ENCODE data around the gene UBE2QL1.

UBE2QL1 gene

DNA sequence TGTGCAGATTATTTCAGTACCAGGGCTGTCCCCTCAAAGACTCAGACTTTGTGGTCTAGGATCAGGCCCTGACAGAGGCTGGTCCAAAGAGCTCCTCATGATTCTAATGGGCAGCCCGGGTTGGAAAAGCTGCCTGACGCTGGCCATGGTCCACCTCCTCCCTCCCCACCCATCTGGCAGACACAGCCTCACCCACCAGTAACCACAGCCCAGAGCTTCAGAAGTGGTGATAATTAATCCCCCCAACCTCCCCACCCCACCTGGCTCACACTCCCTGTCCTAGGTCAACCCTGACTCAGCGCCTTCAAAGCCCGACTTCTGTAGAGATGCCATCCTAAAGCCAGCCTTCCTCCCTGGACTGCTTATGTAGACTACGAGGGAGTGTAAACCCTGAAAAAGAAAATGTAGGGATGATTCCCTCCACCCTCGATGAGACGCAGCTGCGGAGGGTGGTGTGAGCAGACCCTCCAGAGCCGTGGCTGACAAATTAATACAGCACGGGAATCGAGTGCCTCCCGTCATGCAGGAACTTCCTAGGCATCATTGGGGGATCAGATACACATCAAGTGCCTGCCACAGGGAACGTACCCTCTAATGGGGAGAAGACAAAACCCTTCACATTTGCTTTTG, 7.0 kb downstream of the UBE2QL1 start:
- no peak for DNase-seq (ENCODE audit: insufficient read length, low spot score)
- FAIRE-seq = no peak
- no peak for TF ChIP-seq POLR2A (IDR thresholded peaks at IDR 0.05; ENCODE audit: low read depth, low read length)

- FAIRE-seq = no peak
- no peak for TF ChIP-seq POLR2A (IDR thresholded peaks at IDR 0.05; ENCODE audit: low read depth, low read length)
- no peak for DNase-seq (ENCODE audit: insufficient read length, low spot score)
These were observed 8.2 kb downstream of the UBE2QL1 start for GRCh38 chr5:6456766-6457370.

- no peak for FAIRE-seq
- TF ChIP-seq POLR2A (IDR thresholded peaks at IDR 0.05; ENCODE audit: low read depth, low read length) = no peak
- DNase-seq (ENCODE audit: insufficient read length, low spot score) = no peak
These were observed 8.9 kb downstream of the UBE2QL1 start for GRCh38 chr5:6457592-6457991.

DNA sequence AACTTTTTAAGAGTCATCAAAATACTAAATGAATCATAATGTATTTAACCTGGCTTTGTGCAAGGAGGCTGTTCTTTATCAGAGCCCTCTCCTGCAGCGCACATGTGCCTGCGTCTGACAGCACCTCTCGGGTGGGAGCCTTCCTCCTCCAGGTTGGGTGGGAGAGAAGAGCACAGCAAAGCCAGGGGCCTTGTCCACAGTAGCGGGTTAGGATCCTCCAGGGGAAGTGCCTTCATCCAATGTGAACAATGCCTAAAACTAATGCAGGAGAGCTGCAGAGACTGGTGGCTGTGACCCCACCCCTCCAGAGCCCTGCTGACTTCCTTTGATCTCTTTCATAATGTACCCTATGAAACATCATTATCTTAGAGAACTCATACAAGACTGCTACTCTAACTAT, 10.2 kb downstream of the UBE2QL1 start:
- TF ChIP-seq POLR2A (IDR thresholded peaks at IDR 0.05; ENCODE audit: low read depth, low read length) = no peak

GRCh38 chr5:6459896-6460295, 11.2 kb downstream of the UBE2QL1 start:
- DNase-seq (ENCODE audit: insufficient read length, low spot score) (no peak), FAIRE-seq (no peak)
- no peak for TF ChIP-seq POLR2A (IDR thresholded peaks at IDR 0.05; ENCODE audit: low read depth, low read length)

More for the DNA sequence above, 10.2 kb downstream of the UBE2QL1 start:
- DNase-seq (ENCODE audit: insufficient read length, low spot score) (no peak), FAIRE-seq (no peak)

- DNase-seq (ENCODE audit: insufficient read length, low spot score) = no peak
- TF ChIP-seq POLR2A (IDR thresholded peaks at IDR 0.05; ENCODE audit: low read depth, low read length) = no peak
- no peak for FAIRE-seq
These were observed 12.3 kb downstream of the UBE2QL1 start for GRCh38 chr5:6461006-6461405.

DNA sequence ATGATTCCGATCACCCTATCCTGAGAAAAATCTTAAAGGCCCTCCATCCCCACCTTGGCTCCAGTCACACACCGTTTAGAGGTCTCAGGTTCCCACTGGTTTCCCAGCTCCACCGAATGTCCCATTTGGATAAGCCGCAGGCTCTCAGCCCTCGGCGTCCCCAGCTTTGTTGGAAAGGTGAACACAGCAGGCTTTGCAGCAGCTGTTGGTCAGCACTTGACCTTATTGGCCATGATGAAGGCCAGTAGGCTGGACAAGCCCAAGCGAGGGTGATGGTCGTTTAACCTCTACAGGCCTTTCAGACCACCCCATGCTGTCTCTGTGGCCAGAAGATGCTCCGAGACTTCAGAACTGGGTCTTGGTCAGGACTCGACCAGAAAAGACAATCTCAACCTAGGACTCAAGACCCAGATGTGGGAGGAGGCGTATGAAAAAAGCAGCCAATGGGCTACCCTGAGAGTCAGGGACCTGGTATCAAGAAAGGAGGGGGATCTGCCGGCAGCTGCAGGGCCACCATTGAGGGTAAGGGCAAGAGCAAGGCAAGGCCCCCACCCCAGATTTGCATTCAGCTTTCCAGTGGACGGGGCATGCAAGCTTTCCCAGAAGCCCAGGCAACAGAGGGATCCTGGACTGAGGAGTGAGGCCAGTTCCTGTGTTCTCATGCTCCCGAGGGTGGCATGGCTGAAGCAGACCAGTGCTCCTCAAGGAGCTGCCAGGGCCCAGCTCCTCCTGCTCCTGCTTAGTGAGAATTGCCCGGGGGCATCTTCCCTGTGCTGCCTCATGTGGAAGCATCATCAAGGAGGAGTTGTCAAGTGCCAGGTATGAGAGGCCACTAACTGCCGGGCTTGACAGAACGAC, 13.4 kb downstream of the UBE2QL1 start:
- FAIRE-seq (no peak), DNase-seq (ENCODE audit: insufficient read length, low spot score) (no peak)
- no peak for TF ChIP-seq POLR2A (IDR thresholded peaks at IDR 0.05; ENCODE audit: low read depth, low read length)

DNA sequence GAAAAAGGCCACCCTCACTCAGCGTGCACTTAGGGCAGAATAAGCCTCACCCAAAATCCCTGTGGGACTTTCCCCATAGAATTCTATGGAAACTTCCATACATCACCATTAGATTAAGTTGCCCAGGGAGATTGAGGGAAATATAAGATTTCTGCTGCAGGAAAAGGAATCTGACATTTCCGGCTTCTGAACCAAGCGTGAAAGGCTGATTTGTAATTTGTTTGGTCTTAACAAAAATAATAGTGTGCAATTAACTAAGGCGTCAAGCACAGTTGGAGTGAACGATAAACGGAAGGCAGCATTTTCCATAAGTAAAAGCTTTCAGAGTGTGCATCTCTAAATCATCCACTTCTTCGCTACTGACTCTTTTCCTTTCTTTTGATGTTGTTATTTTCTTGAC, 14.0 kb downstream of the UBE2QL1 start:
- FAIRE-seq (no peak), DNase-seq (ENCODE audit: insufficient read length, low spot score) (no peak)
- no peak for TF ChIP-seq POLR2A (IDR thresholded peaks at IDR 0.05; ENCODE audit: low read depth, low read length)

DNA sequence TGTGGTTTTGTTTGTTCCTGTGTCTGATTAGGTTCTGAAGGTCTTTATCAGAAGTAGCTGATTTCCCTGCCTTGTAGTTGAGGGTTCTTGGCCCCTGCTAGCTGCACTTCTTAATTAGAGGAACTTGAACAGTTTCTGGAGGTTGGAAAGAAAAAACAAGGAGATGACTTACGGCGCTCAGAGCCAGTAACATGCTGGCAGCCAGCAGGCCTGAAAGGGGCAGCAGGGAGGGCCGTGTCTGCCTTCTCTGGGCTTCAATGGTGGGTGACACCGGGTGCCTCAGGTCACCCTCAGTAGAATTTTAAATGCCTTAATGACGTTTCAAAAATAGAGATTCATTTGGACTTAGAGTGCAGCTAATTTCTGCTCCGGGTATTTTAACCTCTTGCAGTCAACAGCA, 15.8 kb downstream of the UBE2QL1 start:
- FAIRE-seq (no peak), DNase-seq (ENCODE audit: insufficient read length, low spot score) (no peak)
- TF ChIP-seq POLR2A (IDR thresholded peaks at IDR 0.05; ENCODE audit: low read depth, low read length) = no peak

- no peak for TF ChIP-seq POLR2A (IDR thresholded peaks at IDR 0.05; ENCODE audit: low read depth, low read length)
- DNase-seq (ENCODE audit: insufficient read length, low spot score) (no peak), FAIRE-seq (no peak)
These were observed 17.5 kb downstream of the UBE2QL1 start for GRCh38 chr5:6465831-6466790.

DNA sequence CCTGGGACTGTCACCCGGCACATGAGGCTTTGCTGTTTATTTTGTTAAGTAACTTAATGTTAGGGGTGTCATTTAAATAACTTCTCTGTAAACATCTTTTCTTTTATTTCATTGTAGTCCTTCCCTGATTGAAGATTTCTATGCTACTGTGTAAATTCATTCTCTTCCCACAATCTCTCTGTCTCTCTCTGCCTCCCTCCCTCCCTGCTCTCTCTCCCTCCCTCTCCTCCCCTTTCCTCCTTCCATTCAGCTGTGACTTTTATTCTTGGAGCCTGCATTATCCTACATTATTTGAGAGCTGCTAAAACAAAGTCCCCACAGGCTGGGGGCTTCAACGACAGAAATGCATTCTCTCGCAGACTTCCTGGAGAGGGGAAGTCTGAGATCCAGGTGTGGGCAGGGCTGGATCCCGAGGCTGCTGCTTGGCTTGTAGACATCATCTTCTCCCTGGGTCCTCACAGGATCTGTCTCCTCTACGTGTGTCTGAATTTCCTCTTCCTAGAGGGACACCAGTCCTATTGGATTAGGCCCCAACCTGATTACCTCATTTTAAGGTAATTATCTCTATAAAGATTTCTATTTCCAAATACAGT, 18.4 kb downstream of the UBE2QL1 start:
- no peak for FAIRE-seq
- no peak for TF ChIP-seq POLR2A (IDR thresholded peaks at IDR 0.05; ENCODE audit: low read depth, low read length)

GRCh38 chr5:6467591-6467990, 18.9 kb downstream of the UBE2QL1 start:
- no peak for TF ChIP-seq POLR2A (IDR thresholded peaks at IDR 0.05; ENCODE audit: low read depth, low read length)
- FAIRE-seq (no peak), DNase-seq (ENCODE audit: insufficient read length, low spot score) (no peak)

More for the DNA sequence above, 18.4 kb downstream of the UBE2QL1 start:
- no peak for DNase-seq (ENCODE audit: insufficient read length, low spot score)

DNA sequence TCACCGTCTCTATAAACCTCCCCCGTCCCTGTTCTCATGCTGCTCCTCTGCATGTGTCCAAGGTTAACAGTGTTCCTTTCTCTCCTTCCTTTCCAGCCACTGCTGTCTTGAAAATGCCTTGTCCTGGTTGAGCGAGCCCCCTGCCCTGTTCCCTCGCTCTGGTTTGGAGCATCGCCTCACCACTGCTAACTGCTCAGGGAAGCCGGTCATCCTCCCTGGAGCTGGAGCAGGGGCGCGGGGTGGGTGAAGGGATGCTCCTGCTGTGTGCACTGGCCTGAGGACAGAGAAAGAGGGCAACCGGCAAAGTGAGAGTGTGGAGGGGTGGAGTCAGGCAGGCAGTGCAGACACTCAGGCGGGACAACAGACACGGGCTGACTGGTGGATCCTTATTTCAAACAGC, 19.4 kb downstream of the UBE2QL1 start:
- no peak for TF ChIP-seq POLR2A (IDR thresholded peaks at IDR 0.05; ENCODE audit: low read depth, low read length)
- DNase-seq (ENCODE audit: insufficient read length, low spot score) (no peak), FAIRE-seq (no peak)

All from H54 (cell line).